ENCODE data around the gene DCLRE1A.

DNA sequence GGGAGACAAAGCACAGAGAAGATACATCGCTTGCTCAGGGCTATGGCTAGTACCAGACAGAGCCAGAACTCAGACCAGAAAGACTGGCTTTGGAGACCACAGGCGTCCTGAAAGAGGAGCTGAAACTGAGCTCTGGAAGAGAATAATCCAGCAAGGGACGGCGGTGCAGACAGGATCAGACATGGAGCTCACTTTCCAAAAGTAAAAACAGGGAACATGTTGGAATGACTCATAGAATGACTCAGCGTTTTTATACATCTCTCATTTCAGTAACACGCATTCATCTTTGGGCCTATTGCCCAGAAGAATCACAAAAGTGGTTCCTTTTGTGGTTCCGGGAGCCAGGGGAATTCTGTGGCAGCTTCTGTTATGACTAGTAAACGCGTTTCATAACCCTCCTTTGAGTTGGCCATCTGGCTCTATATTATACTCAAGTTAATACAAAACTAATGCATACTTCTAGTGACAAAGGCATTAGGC lies 65.2 kb downstream of the DCLRE1A start:
- TF ChIP-seq, protein P1, sequence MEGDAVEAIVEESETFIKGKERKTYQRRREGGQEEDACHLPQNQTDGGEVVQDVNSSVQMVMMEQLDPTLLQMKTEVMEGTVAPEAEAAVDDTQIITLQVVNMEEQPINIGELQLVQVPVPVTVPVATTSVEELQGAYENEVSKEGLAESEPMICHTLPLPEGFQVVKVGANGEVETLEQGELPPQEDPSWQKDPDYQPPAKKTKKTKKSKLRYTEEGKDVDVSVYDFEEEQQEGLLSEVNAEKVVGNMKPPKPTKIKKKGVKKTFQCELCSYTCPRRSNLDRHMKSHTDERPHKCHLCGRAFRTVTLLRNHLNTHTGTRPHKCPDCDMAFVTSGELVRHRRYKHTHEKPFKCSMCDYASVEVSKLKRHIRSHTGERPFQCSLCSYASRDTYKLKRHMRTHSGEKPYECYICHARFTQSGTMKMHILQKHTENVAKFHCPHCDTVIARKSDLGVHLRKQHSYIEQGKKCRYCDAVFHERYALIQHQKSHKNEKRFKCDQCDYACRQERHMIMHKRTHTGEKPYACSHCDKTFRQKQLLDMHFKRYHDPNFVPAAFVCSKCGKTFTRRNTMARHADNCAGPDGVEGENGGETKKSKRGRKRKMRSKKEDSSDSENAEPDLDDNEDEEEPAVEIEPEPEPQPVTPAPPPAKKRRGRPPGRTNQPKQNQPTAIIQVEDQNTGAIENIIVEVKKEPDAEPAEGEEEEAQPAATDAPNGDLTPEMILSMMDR (IDR thresholded peaks at IDR 0.05), result no peak
- no peak for TF ChIP-seq POLR2A (IDR thresholded peaks at IDR 0.05)

All from esophagus squamous epithelium (tissue), 4 donors.